GM12864 (cell line): ENCODE results near the gene SH3PXD2A.

ENCODE experiments used
- DNase-seq: peaks from one replicate; pipeline ENCODE4 v3.0.0-alpha.2; 2011; ENCODE audit warnings: low read depth
- H3K4me3 ChIP-seq: 2 replicates; pipeline ENCODE4 v1.5.1; 2011; ENCODE audit warnings: mild to moderate bottlenecking, low read depth, low read length, control low read depth
- TF ChIP-seq, protein P1 (sequence below): IDR thresholded peaks from 2 replicates; pipeline ENCODE4 v1.5.1; 2011; ENCODE audit warnings: low read depth, mild to moderate bottlenecking, moderate library complexity, low read length, control low read depth, inconsistent platforms; ENCODE audit errors: missing control alignments

Gene SH3PXD2A

DNA sequence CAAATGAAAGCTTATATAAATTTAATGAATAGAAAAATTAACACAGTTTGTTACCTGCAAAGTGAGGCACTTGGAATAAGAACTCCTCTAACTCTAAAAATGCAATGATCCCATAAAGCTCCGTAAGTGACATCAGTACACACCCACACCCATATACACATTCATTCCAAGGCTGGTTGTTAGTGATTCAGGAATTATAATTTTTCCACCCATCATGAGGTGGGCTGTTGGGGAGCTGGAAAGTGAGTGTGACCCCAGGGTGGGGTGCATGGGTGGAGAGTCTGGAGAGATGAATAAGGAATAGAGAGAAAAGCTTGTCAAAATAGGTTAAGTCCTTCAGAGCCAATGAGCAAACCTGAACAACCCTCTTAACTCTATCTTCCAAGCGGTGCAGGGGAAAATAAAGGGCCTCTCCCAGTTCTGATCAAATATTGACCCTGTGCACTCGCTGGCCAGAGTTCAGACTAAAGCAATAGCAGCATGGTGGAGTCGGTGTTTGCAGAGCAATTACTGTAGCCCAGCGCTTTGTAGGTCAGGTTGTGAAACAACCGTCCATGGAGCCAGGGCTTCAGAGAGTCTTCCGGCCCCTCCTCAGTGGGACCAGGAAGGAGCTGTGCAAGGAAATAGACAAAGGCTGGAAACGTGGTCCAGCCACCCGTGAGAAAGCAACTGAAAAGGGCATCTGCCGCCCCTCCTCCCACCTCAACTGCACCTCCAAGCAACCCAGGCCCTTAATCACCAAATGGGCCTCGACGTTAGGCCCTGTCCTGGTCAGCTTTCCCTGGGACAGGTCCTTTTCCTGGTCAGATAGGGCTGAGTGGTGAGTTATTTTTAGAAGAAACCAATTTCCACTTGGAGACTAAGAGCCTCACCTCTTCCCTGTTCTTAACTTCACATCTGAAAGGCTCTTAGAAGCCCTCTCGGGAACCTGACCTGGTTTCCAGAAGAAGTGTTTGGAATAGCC, 61.2 kb downstream of the SH3PXD2A start:
- TF ChIP-seq, protein P1, sequence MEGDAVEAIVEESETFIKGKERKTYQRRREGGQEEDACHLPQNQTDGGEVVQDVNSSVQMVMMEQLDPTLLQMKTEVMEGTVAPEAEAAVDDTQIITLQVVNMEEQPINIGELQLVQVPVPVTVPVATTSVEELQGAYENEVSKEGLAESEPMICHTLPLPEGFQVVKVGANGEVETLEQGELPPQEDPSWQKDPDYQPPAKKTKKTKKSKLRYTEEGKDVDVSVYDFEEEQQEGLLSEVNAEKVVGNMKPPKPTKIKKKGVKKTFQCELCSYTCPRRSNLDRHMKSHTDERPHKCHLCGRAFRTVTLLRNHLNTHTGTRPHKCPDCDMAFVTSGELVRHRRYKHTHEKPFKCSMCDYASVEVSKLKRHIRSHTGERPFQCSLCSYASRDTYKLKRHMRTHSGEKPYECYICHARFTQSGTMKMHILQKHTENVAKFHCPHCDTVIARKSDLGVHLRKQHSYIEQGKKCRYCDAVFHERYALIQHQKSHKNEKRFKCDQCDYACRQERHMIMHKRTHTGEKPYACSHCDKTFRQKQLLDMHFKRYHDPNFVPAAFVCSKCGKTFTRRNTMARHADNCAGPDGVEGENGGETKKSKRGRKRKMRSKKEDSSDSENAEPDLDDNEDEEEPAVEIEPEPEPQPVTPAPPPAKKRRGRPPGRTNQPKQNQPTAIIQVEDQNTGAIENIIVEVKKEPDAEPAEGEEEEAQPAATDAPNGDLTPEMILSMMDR = no peak
- no peak for DNase-seq
- H3K4me3 ChIP-seq = no peak overlapping the region

DNA sequence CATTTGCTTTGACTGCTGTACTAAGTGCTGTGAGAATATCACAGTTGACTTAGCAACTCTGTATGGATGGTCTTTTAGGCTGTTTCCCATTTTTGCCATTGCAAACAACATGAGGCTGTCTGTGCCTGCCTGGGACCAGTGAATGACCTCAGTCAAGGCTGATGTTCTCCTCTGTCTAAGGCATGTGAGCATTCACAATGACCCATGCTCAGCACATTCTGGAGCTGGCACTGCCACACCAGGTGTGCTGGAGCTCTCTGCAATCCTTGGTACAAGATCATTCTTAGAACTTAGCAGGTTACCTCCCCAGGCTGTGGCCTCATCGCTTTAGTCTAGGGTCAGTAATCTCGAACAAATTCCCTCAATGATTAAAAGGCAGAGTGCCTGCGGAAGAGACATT, 61.9 kb downstream of the SH3PXD2A start:
- TF ChIP-seq, protein P1 = no peak
- no peak overlapping the region for H3K4me3 ChIP-seq
- no peak for DNase-seq

DNA sequence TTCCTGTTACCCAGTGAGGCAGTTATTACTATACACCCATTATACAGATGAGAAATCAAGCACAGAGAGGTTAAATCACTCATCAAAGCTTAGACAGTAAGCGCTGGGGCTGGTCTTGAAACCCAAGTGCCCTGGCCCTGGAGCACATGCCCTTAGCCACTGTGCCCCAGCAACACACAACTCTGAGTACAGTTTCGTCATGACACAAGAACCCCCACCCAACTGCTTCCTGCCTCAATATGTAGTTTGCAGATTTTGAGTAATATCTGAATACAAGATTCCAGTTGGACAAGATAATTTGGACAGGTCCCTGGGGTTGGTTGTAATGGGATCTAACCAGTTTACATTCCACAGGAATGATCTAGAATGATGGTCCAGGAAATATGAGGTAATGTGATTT, 62.8 kb downstream of the SH3PXD2A start:
- TF ChIP-seq, protein P1 = no peak
- DNase-seq = no peak
- H3K4me3 ChIP-seq = no peak overlapping the region

DNA sequence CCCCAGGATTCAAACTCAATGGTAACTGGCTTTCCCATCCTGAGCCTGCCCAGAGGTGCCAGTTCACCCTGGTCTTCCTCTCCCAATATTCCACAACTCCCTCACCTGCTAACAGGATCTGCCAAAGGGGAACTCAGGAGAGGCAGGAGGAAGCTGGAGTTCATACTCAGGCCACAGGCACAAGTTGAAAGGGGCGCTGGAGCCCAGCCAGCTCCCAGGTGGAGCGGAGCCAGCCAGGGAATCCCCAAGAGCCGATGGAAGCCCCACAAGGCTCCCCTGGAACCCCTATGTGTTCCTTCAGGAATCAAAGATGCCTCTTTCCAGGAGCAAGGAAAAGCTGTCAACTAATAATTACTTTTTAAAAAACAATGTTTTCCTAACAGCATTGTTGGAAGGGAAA, 63.5 kb downstream of the SH3PXD2A start:
- TF ChIP-seq, protein P1 = no peak
- no peak for DNase-seq
- no peak overlapping the region for H3K4me3 ChIP-seq

DNA sequence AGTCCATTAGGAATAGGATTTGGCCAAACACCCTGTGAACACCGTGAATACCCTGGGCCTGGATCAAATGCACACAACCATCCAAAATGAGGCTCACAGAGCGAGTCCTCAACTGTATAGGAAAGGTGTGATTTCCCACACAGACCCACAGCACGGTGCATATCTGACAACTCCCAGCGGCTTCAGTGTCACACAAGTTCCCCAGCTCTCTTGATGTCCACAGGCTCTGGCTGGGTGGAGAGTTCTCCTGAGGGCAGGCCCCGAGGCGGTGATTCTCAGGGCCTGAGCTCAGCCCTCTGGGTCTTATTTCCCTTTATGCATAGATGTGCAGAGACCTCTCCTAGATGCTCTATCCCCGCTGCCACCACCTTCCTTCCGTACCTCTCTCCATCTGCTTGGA, 64.1 kb downstream of the SH3PXD2A start:
- no peak for DNase-seq
- TF ChIP-seq, protein P1 = no peak
- H3K4me3 ChIP-seq = no peak overlapping the region

DNA sequence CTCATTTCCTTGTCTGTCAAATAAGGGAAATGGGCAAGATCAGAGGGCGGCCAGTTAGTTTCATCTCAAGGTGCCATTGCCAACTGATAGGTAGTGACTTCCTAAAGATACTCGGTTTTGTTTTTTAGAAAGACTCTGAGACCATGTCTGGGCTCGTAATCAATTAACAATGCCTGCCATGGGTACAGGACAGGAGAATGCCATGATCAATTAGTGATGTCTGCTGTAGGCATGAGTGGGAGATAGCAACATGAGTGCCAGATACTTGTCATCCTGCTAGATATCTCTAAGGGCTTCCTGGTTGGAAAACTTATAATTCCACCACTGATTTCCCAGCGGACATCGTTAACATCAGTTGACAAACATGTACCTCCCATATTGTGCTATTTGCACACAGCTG, 64.8 kb downstream of the SH3PXD2A start:
- DNase-seq = no peak
- TF ChIP-seq, protein P1 = no peak
- H3K4me3 ChIP-seq = no peak overlapping the region
